HEK293 (cell line): ENCODE results near the gene SLCO6A1.

Experiments used
- ZNF274 ChIP-seq, 2 experiments: fragments of 200-500 bp in 1 of 2; fragments of 450-650 bp in 1 of 2; sonication (Bioruptor generic) in 1 of 2; formaldehyde crosslinking in 1 of 2; IDR thresholded peaks; 2 replicates each; pipeline versions ENCODE4 v1.5.1 to v1.6.1; 2014 to 2016; ENCODE audit warnings: borderline replicate concordance in 1 of 2, inconsistent platforms in 1 of 2, low read length in 1 of 2, missing biosample characterization in 1 of 2, missing genetic modification characterization in 1 of 2
- ZNF350 ChIP-seq: fragments of 450-650 bp; formaldehyde crosslinking; IDR thresholded peaks from 2 replicates; pipeline ENCODE4 v1.5.0; 2017; ENCODE audit warnings: missing biosample characterization, mild to moderate bottlenecking, missing genetic modification characterization
- ZNF391 ChIP-seq: fragments of 450-650 bp; formaldehyde crosslinking; IDR thresholded peaks from 2 replicates; pipeline ENCODE4 v1.5.1; 2016; ENCODE audit warnings: low read depth, missing biosample characterization, missing genetic modification characterization, borderline replicate concordance
- TF ChIP-seq, protein P1 (sequence below): fragments of 450-650 bp; formaldehyde crosslinking; IDR thresholded peaks from 2 replicates; pipeline ENCODE4 v1.5.1; 2016; ENCODE audit warnings: missing biosample characterization, missing genetic modification characterization
- TF ChIP-seq, protein P2 (sequence below): fragments of 450-650 bp; formaldehyde crosslinking; IDR thresholded peaks from 2 replicates; pipeline ENCODE4 v1.5.1; 2016; ENCODE audit warnings: missing biosample characterization, missing genetic modification characterization

DNA sequence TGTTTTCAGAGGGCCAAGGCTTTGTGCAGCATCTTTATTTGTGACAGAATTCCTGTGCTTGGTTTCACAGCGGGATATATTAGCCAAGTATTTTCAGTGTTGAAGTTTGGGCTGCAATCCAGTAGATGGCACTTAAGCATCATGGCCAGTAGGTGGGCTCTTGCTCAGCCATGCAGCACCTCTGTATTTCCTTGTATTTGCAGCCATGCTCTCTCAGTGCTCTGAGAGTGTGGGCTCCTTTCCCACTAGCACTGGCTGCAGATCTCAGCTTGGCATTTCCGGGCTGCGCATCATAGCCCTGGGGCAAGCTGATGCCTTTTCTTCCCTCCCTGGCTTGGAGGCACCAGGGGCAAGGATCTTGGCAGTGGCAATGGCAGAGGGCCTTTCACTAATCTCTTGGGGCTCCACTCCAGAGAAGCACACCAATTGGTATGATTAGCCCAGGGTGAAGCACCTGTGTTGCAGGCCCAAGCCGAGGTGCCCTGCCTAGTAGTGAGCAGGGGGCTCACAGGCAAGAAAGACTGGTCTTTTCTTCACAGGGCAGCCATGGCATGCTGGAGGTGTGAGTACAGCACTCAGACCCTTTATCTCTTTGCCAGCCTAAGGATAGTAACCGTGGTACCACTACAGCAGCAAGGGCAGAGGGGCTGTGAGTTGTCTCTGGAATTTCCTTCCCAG, 48.3 kb downstream of the SLCO6A1 start:
- TF ChIP-seq, protein P1, sequence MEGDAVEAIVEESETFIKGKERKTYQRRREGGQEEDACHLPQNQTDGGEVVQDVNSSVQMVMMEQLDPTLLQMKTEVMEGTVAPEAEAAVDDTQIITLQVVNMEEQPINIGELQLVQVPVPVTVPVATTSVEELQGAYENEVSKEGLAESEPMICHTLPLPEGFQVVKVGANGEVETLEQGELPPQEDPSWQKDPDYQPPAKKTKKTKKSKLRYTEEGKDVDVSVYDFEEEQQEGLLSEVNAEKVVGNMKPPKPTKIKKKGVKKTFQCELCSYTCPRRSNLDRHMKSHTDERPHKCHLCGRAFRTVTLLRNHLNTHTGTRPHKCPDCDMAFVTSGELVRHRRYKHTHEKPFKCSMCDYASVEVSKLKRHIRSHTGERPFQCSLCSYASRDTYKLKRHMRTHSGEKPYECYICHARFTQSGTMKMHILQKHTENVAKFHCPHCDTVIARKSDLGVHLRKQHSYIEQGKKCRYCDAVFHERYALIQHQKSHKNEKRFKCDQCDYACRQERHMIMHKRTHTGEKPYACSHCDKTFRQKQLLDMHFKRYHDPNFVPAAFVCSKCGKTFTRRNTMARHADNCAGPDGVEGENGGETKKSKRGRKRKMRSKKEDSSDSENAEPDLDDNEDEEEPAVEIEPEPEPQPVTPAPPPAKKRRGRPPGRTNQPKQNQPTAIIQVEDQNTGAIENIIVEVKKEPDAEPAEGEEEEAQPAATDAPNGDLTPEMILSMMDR (tag by site-specific recombination): no peak
- TF ChIP-seq ZNF391 (tag by site-specific recombination): no peak
- no peak for TF ChIP-seq ZNF350
- TF ChIP-seq, protein P2, sequence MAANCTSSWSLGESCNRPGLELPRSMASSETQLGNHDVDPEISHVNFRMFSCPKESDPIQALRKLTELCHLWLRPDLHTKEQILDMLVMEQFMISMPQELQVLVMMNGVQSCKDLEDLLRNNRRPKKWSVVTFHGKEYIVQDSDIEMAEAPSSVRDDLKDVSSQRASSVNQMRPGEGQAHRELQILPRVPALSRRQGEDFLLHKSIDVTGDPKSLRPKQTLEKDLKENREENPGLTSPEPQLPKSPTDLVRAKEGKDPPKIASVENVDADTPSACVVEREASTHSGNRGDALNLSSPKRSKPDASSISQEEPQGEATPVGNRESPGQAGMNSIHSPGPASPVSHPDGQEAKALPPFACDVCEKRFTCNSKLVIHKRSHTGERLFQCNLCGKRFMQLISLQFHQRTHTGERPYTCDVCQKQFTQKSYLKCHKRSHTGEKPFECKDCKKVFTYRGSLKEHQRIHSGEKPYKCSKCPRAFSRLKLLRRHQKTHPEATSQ (tag by site-specific recombination): no peak
- no peak for TF ChIP-seq ZNF274 (IDR thresholded peaks at IDR 0.05; ENCODE audit: low read length)
- no peak for TF ChIP-seq ZNF274 (tag by site-specific recombination; IDR thresholded peaks at IDR 0.05; ENCODE audit: borderline replicate concordance)
